ENCODE measurements around the gene ARCN1.
"Not testable (repeated sequence)": the region's sequence is repeated elsewhere in the genome, so short reads cannot be mapped to it uniquely, and the experiment has no call there.

ARCN1 gene

GRCh38 chr11:118610773-118611432 lies 38.7 kb downstream of the ARCN1 start:
- peak; percentile 61 for DNase-seq (ENCODE audit: low read depth)
- TF ChIP-seq CTCF (conservative IDR thresholded peaks at IDR 0.05; ENCODE audit: low read length): peak; percentile 70
- peak overlapping the region; percentile 72 for H3K4me3 ChIP-seq (ENCODE audit: low read length)

GRCh38 chr11:118611433-118611795 lies 39.2 kb downstream of the ARCN1 start:
- H3K4me3 ChIP-seq (ENCODE audit: low read length); DNase-seq (ENCODE audit: low read depth): not testable (repeated sequence)

GRCh38 chr11:118612378-118612777 lies 40.2 kb downstream of the ARCN1 start:
- H3K4me3 ChIP-seq (ENCODE audit: low read length): no peak overlapping the region
- no peak for TF ChIP-seq CTCF (conservative IDR thresholded peaks at IDR 0.05; ENCODE audit: low read length)
- no peak for DNase-seq (ENCODE audit: low read depth)

GRCh38 chr11:118614511-118614910 lies 42.3 kb downstream of the ARCN1 start:
- TF ChIP-seq CTCF (conservative IDR thresholded peaks at IDR 0.05; ENCODE audit: low read length): no peak
- no peak overlapping the region for H3K4me3 ChIP-seq (ENCODE audit: low read length)
- DNase-seq (ENCODE audit: low read depth): no peak

- DNase-seq (ENCODE audit: low read depth): no peak
- H3K4me3 ChIP-seq (ENCODE audit: low read length): no peak overlapping the region
- no peak for TF ChIP-seq CTCF (conservative IDR thresholded peaks at IDR 0.05; ENCODE audit: low read length)
Observed at GRCh38 chr11:118615282-118615975, 43.2 kb downstream of the ARCN1 start.

GRCh38 chr11:118615976-118616371 lies 43.8 kb downstream of the ARCN1 start:
- TF ChIP-seq CTCF (conservative IDR thresholded peaks at IDR 0.05; ENCODE audit: low read length): no peak
- DNase-seq (ENCODE audit: low read depth): no peak

GRCh38 chr11:118618115-118618990 lies 46.1 kb downstream of the ARCN1 start:
- no peak for TF ChIP-seq CTCF (conservative IDR thresholded peaks at IDR 0.05; ENCODE audit: low read length)
- H3K4me3 ChIP-seq (ENCODE audit: low read length): peak overlapping the region; percentile 29
- peak; percentile 92 for DNase-seq (ENCODE audit: low read depth)

More at GRCh38 chr11:118615976-118616371, 43.8 kb downstream of the ARCN1 start:
- no peak overlapping the region for H3K4me3 ChIP-seq (ENCODE audit: low read length)

All from AG10803 (cell line).